Activated CD8-positive, alpha-beta memory T cell treated with anti-CD3 and anti-CD28 coated beads, Interleukin-2, amount 50 U/mL, for 48 hours (primary cell): Measurements from ENCODE around the gene TOR2A.
A peak's percentile ranks its signal among the peaks of the same experiment; 100 is the strongest.
"Not testable (repeated sequence)": the region's sequence is repeated elsewhere in the genome, so short reads cannot be mapped to it uniquely, and the experiment has no call there.

Experiments used
- DNase-seq: peaks from one replicate; pipeline ENCODE4 v3.0.0-alpha.2; 2020

The TOR2A gene

GRCh38 chr9:127734747-127735529 lies at the start of gene TOR2A:
Gene TOR2A, minus strand, starts transcription at chr9:127735294. Its CDS starts 24 bp downstream, at chr9:127735270.
- DNase-seq, result peak; percentile 99

GRCh38 chr9:127783111-127784008 lies 48.3 kb upstream of the TOR2A start:
- peak; percentile 84 for DNase-seq

GRCh38 chr9:127781806-127782205 lies 46.7 kb upstream of the TOR2A start:
- DNase-seq, result no peak

GRCh38 chr9:127780909-127781308 lies 45.8 kb upstream of the TOR2A start:
- not testable (repeated sequence) for DNase-seq

GRCh38 chr9:127780126-127780885 lies 45.2 kb upstream of the TOR2A start:
- no peak for DNase-seq

- DNase-seq, result peak; percentile 77
Observed at GRCh38 chr9:127779136-127779981, 44.3 kb upstream of the TOR2A start.

- DNase-seq, result no peak
Observed at GRCh38 chr9:127778280-127779135, 43.4 kb upstream of the TOR2A start, which contains the start of gene SH2D3C. Gene SH2D3C, minus strand, starts transcription at chr9:127778666. Its CDS starts 39 bp downstream, at chr9:127778627.

- no peak for DNase-seq
Observed at GRCh38 chr9:127777368-127777980, 42.4 kb upstream of the TOR2A start.

GRCh38 chr9:127776924-127777289 lies 41.8 kb upstream of the TOR2A start:
- no peak for DNase-seq

- DNase-seq, result no peak
Observed at GRCh38 chr9:127776195-127776923, 41.3 kb upstream of the TOR2A start.

- DNase-seq, result no peak
Observed at GRCh38 chr9:127773981-127774380, 38.9 kb upstream of the TOR2A start.

GRCh38 chr9:127773272-127773671 lies 38.2 kb upstream of the TOR2A start:
- DNase-seq, result no peak

GRCh38 chr9:127772603-127773002 lies 37.5 kb upstream of the TOR2A start:
- no peak for DNase-seq

GRCh38 chr9:127771570-127772189 lies 36.6 kb upstream of the TOR2A start:
- DNase-seq, result no peak

GRCh38 chr9:127770905-127771569 lies 35.9 kb upstream of the TOR2A start:
- peak; percentile 99 for DNase-seq

- no peak for DNase-seq
Observed at GRCh38 chr9:127770583-127770904, 35.5 kb upstream of the TOR2A start.

- DNase-seq, result no peak
Observed at GRCh38 chr9:127769929-127770582, 35.0 kb upstream of the TOR2A start.

- no peak for DNase-seq
Observed at GRCh38 chr9:127769101-127769500, 34.0 kb upstream of the TOR2A start.
